ENCODE measurements around the gene OLFML2B.

Gene OLFML2B

GRCh38 chr1:161946071-161946987 is 77.3 kb downstream of the OLFML2B start:
- DNase-seq, result no peak

GRCh38 chr1:161945306-161946060 is 78.2 kb downstream of the OLFML2B start:
- Histone ChIP-seq H3K9me3 (ENCODE audit: insufficient read depth, low read length, severe bottlenecking) (no peaks in the 10 kb centered on the region), H3K4me1 (ENCODE audit: insufficient read depth, low read length) (no peaks in the 10 kb centered on the region), H3K9ac (ENCODE audit: low read depth, low read length) (no peak overlapping the region), H3K36me3 (ENCODE audit: insufficient read depth, low read length) (peaks cover 17% of the 10 kb centered on the region; the same call in 1 of the 2 replicates), H3K4me3 (ENCODE audit: low read depth in 1 of 2, low read length in 2 of 2) (no peak overlapping the region), H3K27me3 (ENCODE audit: insufficient read depth, low read length, poor library complexity) (no peaks in the 10 kb centered on the region), H4K20me1 (ENCODE audit: insufficient read depth, low read length) (no peaks in the 10 kb centered on the region), H3K4me2 (ENCODE audit: insufficient read depth, low read length) (no peak overlapping the region), H3K27ac (ENCODE audit: low read length) (no peak overlapping the region), H2AFZ (ENCODE audit: low read depth, low read length) (no peak overlapping the region), H3K79me2 (ENCODE audit: insufficient read depth, low read length) (no peaks in the 10 kb centered on the region)
- no peak for TF ChIP-seq EZH2 (IDR thresholded peaks at IDR 0.05; ENCODE audit: borderline replicate concordance, low read depth, low read length, severe bottlenecking)
- no peak for TF ChIP-seq CTCF (IDR thresholded peaks at IDR 0.05; ENCODE audit: borderline replicate concordance, extremely low read depth, low read length, poor library complexity, severe bottlenecking)
- no peak for ATAC-seq (ENCODE audit: insufficient read depth, low read depth)
- DNase-seq, result no peak

More at GRCh38 chr1:161946071-161946987, 77.3 kb downstream of the OLFML2B start:
- no peaks in the 10 kb centered on the region for H3K27me3 ChIP-seq (ENCODE audit: insufficient read depth, low read length, poor library complexity)
- H2AFZ ChIP-seq (ENCODE audit: low read depth, low read length), result no peak overlapping the region
- no peak overlapping the region for H3K4me3 ChIP-seq (ENCODE audit: low read depth in 1 of 2, low read length in 2 of 2)
- TF ChIP-seq CTCF (IDR thresholded peaks at IDR 0.05; ENCODE audit: borderline replicate concordance, extremely low read depth, low read length, poor library complexity, severe bottlenecking), result no peak
- TF ChIP-seq EZH2 (IDR thresholded peaks at IDR 0.05; ENCODE audit: borderline replicate concordance, low read depth, low read length, severe bottlenecking), result no peak
- no peaks in the 10 kb centered on the region for H3K79me2 ChIP-seq (ENCODE audit: insufficient read depth, low read length)
- ATAC-seq (ENCODE audit: insufficient read depth, low read depth), result no peak
- H3K9ac ChIP-seq (ENCODE audit: low read depth, low read length), result no peak overlapping the region
- no peak overlapping the region for H3K27ac ChIP-seq (ENCODE audit: low read length)
- peaks cover 17% of the 10 kb centered on the region; the same call in 1 of the 2 replicates for H3K36me3 ChIP-seq (ENCODE audit: insufficient read depth, low read length)
- H4K20me1 ChIP-seq (ENCODE audit: insufficient read depth, low read length), result no peaks in the 10 kb centered on the region
- no peak overlapping the region for H3K4me2 ChIP-seq (ENCODE audit: insufficient read depth, low read length)
- H3K4me1 ChIP-seq (ENCODE audit: insufficient read depth, low read length), result no peaks in the 10 kb centered on the region
- H3K9me3 ChIP-seq (ENCODE audit: insufficient read depth, low read length, severe bottlenecking), result no peaks in the 10 kb centered on the region

- Histone ChIP-seq H3K27ac (ENCODE audit: low read length) (no peak overlapping the region), H3K4me2 (ENCODE audit: insufficient read depth, low read length) (no peak overlapping the region), H3K4me3 (ENCODE audit: low read depth in 1 of 2, low read length in 2 of 2) (no peak overlapping the region), H3K79me2 (ENCODE audit: insufficient read depth, low read length) (no peaks in the 10 kb centered on the region), H3K4me1 (ENCODE audit: insufficient read depth, low read length) (no peaks in the 10 kb centered on the region), H4K20me1 (ENCODE audit: insufficient read depth, low read length) (no peaks in the 10 kb centered on the region), H3K9me3 (ENCODE audit: insufficient read depth, low read length, severe bottlenecking) (no peaks in the 10 kb centered on the region), H3K9ac (ENCODE audit: low read depth, low read length) (no peak overlapping the region), H3K36me3 (ENCODE audit: insufficient read depth, low read length) (peaks cover 17% of the 10 kb centered on the region; the same call in 1 of the 2 replicates), H2AFZ (ENCODE audit: low read depth, low read length) (no peak overlapping the region), H3K27me3 (ENCODE audit: insufficient read depth, low read length, poor library complexity) (no peaks in the 10 kb centered on the region)
- DNase-seq (no peak), ATAC-seq (ENCODE audit: insufficient read depth, low read depth) (no peak)
- no peak for TF ChIP-seq CTCF (IDR thresholded peaks at IDR 0.05; ENCODE audit: borderline replicate concordance, extremely low read depth, low read length, poor library complexity, severe bottlenecking)
- TF ChIP-seq EZH2 (IDR thresholded peaks at IDR 0.05; ENCODE audit: borderline replicate concordance, low read depth, low read length, severe bottlenecking), result no peak
These were observed 79.3 kb downstream of the OLFML2B start for GRCh38 chr1:161944381-161944780.
